ENCODE results near the gene DPEP2.

Gene DPEP2

GRCh38 chr16:67992661-67993206 lies 6.5 kb downstream of the DPEP2 start:
- no peak overlapping the region for H3K4me3 ChIP-seq (replicated peaks; ENCODE audit: low read depth, low read length)
- no peak for DNase-seq (ENCODE audit: low read depth)
- no peak for TF ChIP-seq CTCF (IDR thresholded peaks at IDR 0.05; ENCODE audit: low read length, missing control alignments)

GRCh38 chr16:67990018-67990386 lies 9.3 kb downstream of the DPEP2 start:
- no peak for TF ChIP-seq CTCF (IDR thresholded peaks at IDR 0.05; ENCODE audit: low read length, missing control alignments)
- no peak for DNase-seq (ENCODE audit: low read depth)
- H3K4me3 ChIP-seq (replicated peaks; ENCODE audit: low read depth, low read length), result no peak overlapping the region

GRCh38 chr16:67989322-67990017 lies 9.8 kb downstream of the DPEP2 start:
- TF ChIP-seq CTCF (IDR thresholded peaks at IDR 0.05; ENCODE audit: low read length, missing control alignments), result no peak
- no peak overlapping the region for H3K4me3 ChIP-seq (replicated peaks; ENCODE audit: low read depth, low read length)

GRCh38 chr16:67988675-67989074 lies 10.6 kb downstream of the DPEP2 start:
- no peak for DNase-seq (ENCODE audit: low read depth)
- no peak overlapping the region for H3K4me3 ChIP-seq (replicated peaks; ENCODE audit: low read depth, low read length)
- no peak for TF ChIP-seq CTCF (IDR thresholded peaks at IDR 0.05; ENCODE audit: low read length, missing control alignments)

More at GRCh38 chr16:67989322-67990017, 9.8 kb downstream of the DPEP2 start:
- no peak for DNase-seq (ENCODE audit: low read depth)

GRCh38 chr16:67987460-67988160 lies 11.7 kb downstream of the DPEP2 start:
- H3K4me3 ChIP-seq (replicated peaks; ENCODE audit: low read depth, low read length), result no peak overlapping the region
- no peak for DNase-seq (ENCODE audit: low read depth)
- no peak for TF ChIP-seq CTCF (IDR thresholded peaks at IDR 0.05; ENCODE audit: low read length, missing control alignments)

GRCh38 chr16:67986949-67987348 lies 12.3 kb downstream of the DPEP2 start:
- TF ChIP-seq CTCF (IDR thresholded peaks at IDR 0.05; ENCODE audit: low read length, missing control alignments), result no peak
- DNase-seq (ENCODE audit: low read depth), result no peak
- no peak overlapping the region for H3K4me3 ChIP-seq (replicated peaks; ENCODE audit: low read depth, low read length)

All from fibroblast of pulmonary artery (primary cell).